ENCODE measurements around the gene KLF16.

The KLF16 gene

DNA sequence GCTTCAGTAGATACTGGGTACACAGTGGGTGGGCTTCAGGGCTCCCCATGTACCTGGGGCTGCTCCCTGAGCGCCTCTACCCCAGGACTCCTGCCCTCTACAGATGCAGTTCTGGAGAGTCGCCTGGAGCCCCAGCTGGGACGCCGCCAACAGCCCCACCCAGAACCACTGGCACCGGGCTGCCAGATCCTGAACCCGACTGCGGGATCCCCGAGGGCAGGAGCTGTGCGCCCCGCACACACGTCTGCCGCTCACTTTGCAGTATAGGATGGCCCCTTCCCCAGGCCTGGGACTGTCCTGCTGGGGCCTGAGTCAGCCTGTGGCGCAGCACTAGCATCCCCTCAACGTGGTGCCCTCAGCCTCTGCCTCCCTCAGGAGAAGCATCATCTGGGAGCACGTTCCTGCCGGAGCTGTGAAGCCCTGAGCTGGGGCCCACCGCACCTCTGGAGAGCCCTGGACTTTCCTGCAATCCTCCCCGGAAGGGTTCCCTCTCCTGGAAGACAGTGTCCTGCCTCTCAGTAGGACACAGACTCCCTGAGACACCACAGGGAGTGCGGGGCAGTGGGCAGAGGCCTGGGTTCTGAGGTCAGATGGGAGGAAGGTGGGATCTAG, 18.8 kb downstream of the KLF16 start:
- no peak overlapping the region for H3K4me3 ChIP-seq (ENCODE audit: low read depth, low read length)

DNA sequence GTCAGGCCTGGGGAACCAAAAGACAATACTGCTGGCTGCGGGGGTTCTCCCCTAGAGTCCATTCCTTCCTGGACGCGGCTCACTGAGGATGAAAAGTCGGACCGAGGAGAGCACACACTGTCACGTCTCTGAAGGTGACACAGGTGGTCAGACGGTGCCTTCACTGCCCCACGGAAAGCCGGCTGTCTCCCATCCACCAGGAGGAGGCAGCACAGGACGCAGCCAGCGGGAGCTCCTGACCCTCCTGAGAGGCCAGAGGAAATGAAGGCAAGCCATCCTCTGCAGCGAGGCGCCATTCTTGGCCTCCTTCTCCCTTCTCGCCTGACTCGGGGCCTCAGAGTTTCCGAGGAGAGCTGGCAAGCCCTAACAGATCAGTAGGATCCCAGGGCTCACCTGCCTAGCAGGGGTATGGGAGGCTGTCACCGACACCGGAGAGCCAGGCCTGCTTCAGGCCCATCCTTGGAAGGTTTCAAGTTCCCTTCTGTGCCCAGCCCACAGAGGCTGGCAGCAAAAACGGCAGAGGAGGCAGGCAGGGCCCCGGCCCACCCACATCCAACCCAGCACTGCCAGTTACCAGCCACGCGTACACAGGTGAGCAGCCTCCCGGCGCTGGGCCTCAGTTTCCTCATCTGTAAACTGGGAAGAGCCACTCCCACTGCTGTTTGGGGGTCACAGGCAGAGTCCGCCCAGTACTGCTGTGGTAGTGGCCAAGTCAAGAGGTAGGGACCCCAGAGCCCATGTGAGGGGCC, 19.6 kb downstream of the KLF16 start:
- no peak overlapping the region for H3K4me3 ChIP-seq (ENCODE audit: low read depth, low read length)

DNA sequence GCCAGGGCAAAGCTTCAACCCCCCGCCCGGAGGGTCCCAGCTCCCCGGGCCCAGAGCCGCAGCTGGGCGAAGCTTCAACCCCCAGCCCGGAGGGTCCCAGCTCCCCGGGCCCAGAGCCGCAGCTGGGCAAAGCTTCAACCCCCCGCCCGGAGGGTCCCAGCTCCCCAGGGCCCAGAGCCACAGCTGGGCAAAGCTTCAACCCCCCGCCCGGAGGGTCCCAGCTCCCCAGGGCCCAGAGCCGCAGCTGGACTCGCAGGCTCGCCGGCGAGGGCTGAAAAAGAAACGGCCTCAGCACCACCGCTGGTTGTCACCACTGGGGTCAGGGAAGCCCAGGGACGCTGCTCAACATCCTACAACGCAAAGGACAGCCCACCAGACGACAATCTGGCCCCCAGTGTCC, 20.3 kb downstream of the KLF16 start:
- H3K4me3 ChIP-seq (ENCODE audit: low read depth, low read length): no peak overlapping the region

DNA sequence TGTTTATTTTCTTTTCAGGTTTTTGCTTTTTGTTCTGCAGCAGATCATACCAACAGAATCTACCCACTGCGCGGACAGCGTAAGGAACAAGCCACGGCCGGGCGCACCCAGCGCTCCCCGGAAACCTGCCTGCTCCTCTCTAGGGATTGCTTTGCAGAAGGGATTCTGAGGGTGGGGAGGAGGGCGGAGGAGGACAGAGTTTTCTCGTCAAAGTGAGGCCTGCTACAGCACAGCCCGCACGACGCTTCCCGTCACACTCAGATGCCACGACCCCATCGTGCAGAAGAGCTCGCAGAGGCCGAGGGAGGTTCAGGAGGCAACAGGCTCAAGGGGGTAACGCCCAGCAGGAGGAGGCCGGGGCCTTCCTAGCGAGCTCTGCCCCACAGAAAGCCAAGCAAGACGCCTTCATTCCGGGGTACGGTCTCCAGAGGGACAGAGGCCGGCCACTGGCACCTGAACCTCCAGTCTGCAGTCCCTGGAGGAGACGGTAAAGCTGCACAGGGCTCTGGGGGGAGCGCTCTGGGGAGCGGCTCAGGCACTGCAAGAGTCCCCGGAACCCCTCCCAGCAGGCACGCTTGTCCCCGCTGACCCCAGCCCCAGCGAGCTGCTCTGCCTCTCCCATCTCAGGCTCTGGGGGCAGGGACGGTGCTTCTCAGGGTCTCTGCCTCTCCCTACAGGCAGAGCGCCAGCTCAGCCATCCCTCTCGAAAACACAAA, 22.0 kb downstream of the KLF16 start:
- H3K4me3 ChIP-seq (ENCODE audit: low read depth, low read length): no peak overlapping the region

DNA sequence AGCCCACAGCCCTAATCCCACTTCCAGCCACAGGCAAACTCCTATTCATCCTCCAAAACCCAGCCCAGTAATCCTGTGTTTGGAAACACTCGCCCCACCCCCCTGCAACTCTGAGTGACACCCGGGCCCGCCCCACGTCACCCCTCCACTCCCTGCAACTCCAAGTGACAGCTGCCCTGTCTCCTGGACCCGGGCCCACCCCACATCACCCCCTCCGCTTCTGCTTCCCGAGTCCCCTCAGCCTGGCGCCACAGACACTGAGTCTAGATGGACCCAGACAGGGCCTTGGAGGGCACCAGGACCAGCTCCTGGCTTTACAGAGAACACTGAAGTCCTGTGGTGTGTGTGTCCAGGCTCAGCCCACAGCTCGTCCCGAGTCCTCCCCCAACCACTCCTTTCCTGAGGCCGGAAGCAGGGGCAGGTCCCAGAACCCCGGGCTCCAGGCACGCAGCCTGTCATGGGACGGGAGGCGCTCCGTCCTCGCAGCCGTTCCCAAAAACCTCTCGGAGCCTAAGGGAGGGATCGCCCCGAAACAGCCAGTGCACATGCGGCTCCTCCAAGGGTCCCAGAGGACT, 22.8 kb downstream of the KLF16 start:
- H3K4me3 ChIP-seq (ENCODE audit: low read depth, low read length): no peak overlapping the region

DNA sequence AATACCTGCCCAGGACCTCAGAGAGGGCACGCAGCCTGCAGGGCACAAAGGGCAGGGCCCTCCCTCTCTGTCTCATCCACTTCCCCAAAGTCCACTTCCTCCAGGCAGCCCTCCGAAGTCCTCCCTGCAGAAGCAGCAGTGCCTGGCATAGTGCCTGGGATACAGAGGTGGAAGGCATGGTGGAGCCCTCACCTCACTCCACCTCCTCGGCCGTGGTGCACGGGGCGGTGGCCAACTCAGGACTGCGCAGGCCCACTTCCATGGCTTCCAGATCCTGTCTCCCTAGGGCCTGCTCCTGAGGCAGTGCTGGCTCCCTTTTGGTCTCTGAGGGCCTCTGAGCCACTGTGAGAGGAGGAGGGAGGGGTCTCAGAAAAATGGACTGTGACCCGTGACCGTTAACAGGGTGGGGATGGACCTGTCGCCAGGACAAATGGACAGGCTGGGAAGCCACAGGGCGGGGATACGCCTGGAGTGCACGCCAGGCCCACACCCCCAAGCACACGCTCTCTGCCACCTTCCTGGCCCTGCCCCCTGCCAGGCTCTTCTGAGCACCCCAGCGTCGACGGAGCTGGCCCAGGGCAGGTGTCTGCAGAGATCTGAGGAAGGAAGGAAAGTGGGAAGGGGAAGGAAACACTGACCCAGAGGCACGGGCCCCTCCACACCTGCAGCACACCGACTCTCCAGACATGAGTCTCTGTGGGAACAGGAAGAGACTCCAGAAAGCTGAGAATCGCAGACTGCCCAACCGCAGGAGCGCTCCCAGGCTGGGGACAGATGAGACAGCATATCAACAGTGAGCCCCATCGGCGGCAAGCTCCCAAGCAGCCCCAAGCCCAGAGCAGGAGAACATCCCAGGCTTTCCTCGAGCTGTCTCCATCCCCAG, 23.5 kb downstream of the KLF16 start:
- no peak overlapping the region for H3K4me3 ChIP-seq (ENCODE audit: low read depth, low read length)

DNA sequence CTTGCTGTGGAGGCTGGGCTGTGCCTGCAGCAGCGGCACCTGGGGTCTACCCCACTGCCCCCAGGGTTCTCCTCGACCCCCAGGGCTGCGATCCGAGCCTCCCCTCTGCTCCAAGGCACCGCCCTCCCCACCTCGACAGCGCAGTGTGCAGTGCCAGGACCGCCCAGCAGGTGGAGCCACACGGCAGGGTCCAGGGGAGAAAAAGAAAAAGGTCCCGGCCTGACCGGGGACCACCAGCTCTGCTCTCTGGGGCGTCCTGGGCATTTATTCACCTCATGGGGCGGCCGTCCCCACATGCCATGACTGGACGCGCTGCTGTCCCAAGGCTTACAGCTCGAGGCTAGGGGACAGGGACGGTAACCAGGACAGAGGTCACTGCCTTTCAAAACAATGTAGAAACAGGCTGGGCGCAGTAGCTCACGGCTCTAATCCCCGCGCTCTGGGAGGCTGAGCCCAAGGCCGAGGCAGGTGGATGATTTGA, 25.7 kb downstream of the KLF16 start:
- H3K4me3 ChIP-seq (ENCODE audit: low read depth, low read length): no peak overlapping the region

DNA sequence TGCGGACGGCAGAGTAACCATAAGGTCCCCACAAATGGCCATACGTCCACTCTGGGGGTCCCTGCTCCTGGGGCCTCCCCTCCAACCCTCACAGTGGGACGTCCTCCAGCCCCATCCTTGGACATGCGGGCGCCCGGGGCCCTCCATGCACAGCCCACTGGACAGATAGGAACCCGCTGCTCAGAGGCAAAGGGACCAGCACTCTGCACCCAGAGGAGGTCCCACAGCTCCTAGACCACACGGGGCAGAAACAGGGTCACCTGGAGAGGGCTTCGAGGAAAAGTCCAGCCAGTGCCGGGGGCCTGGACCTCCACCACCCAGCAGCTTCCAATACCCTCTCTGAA, 26.2 kb downstream of the KLF16 start:
- no peak overlapping the region for H3K4me3 ChIP-seq (ENCODE audit: low read depth, low read length)

DNA sequence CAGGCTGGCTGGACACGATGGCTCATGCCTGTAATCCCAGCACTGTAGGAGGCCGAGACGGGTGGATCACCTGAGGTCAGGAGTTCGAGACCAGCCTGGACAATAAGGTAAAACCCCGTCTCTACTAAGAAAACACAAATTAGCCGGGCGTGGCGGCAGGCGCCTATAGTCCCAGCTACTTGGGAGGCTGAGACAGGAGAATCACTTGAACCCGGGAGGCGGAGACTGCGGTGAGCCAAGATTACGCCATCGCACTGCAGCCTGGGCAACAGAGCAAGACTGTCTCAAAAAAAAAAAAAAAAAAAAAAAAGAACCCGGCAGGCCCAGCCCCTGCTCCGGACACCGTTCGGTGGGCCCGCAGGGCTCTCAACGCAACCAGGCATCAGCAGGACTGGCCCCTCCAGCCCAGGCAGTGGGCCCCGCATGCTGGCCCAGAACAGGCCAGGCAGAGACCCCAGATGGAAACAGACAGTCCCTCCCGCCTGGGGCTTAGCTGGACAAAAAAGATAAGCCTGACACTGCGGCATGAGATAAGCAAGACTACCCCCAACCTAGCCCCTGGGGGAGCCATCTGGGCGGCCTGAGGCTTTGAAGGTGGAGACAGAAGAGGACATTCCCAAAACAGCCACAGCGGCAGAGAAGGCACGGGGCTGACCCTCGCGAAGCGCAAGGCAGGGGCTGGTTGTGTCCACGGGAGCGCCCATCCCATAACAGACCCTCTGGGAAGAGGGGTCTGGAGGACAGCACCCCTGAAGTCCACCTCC, 26.7 kb downstream of the KLF16 start:
- no peak overlapping the region for H3K4me3 ChIP-seq (ENCODE audit: low read depth, low read length)

DNA sequence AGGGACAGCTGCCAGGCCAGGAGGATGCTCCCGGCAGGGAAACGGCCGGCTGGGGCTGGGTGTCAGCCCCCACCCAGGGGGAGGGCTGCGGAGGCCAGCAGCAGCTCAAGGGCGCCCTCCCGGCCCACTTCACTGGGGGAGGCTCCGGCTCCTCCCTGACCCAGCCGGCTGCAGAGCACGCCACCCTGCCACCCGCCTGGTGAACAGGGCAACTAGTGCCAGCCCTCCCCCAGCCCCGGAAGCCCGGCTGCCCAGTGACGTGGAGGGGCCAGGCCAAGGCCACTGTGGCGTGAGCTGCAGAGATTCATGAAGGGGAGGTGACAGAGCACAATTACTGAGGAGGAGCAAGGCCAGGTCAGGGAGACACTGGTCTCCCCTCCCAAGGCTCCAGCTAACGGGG, 29.8 kb downstream of the KLF16 start:
- no peak overlapping the region for H3K4me3 ChIP-seq (ENCODE audit: low read depth, low read length)

DNA sequence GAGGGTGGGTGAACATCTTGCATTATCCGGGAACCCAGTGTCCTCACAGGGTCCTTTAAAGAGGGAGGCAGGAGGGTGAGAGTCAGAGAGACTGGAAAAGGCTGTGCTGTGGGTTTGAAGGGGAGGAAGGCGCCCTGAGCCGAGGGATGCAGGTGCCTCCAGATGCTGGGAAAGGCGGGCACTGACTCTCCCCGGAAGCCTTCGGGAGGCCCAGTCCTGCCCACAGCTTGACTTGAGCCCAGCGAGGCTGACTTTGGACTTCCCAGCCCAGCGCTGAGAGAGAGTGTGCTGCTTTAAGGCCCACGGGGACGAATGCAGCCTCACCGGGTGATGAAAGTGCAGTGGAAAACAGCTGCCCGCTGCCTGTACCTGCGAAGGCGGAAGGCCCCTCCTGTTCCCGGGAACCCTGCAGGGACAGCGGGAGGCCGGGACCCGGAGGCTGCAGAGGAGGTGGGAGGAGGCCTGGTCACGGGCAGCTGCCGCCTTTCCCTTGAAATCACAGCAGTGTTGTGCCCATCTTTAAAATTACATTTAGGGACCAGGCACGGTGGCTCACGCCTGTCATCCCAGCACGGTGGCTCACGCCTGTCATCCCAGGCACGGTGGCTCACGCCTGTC, 31.2 kb downstream of the KLF16 start:
- no peak overlapping the region for H3K4me3 ChIP-seq (ENCODE audit: low read depth, low read length)

DNA sequence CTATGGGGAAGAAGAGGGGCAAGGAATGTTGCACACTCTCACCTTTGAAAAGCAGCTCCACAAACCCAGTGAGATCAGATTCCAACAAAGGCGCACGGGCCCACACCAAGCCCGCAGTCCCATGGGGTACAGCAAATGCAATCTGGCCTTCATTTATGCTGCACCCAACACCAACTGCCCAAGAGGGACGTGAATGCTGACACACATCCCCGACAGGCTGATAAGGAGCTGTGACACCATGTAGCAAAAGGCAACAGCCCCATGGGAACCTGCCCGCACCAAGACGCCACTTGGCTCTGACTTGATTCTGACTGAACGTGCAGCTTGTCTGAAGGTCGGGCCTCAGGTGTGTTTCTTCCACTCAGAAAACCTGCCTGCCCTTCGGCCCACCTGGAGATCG, 32.4 kb downstream of the KLF16 start:
- no peak overlapping the region for H3K4me3 ChIP-seq (ENCODE audit: low read depth, low read length)

DNA sequence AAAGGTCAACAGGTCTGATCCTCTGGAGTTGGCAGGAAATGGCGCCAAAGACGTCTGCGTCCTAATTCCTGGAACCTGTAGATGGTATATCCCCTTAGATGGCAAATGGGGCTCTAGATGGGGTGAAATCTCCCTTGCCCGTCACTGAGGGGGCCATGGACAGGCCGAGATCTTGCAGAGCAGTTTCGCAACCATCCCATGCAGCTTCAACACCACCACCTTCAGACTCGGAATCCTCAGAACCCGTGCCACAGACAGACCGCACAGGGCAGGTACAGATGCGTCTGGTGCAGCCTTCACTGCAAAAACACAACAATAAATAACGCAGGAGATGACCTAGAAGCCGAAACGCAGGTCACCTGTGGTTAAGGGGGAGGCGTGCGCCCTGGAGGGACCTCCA, 32.8 kb downstream of the KLF16 start:
- H3K4me3 ChIP-seq (ENCODE audit: low read depth, low read length): no peak overlapping the region

DNA sequence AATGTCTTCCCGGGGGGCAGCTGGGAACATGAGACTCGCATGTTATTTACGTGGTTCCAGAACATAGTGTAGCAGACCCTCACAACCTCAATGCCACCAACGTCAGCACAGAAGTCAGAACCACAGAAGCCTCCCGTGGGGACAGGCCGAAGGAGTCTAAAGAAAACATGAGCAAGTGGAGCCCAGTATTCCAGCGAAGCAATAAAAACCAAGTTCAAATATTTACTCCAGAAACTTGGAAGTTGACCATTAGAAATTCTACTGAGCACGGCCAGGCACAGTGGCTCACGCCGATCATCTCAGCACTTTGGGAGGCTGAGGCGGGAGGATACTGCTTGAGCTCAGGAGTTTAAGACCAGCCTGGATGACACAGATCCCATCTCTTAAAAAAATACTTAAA, 33.4 kb downstream of the KLF16 start:
- no peak overlapping the region for H3K4me3 ChIP-seq (ENCODE audit: low read depth, low read length)

DNA sequence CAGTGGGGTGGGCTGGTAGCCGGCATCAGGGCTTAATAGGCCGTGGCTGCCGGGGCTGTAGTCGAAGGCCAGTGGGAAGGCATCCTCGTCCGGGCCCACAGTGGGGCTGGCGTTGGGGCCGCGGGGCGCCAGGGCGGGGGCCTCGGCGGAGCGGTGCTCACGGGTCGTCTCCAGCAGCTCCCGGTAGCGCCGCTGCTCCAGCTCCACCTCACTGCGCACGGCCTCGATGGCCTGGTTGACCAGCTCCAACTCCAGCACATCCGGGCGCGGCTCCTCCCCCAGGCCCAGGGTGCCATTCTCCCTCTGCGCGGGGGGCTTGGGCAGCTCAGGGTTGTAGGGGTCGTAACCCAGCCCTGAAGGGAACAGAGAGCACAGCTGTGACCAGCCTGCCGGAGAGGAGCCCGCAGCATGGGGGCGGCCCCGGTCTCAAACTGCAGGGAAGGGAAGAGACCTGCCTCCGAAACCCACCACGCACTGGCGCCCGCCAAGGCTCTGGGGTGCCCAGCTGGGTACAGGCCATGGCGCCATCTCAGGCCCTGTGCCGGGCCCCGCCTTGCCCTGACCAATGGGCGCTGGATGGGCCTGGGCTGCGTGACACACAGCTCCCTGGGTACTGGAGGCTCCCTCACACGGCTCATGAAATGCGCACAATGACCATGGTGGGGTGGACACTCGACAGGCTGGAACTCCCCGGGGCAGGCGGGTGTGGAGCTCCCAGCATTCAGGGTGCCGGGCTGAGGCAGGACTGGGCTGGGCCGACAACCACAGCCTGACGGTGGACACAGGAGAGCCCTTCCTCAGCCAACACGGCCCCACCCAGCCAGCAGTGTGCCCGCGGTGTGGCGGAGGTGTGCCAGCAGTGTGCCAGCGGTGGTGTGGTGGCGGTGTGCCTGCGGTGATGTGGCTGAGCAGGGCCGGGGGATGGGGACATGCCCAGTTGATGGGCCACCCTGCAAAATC, 34.8 kb downstream of the KLF16 start:
- H3K4me3 ChIP-seq (ENCODE audit: low read depth, low read length): no peak overlapping the region

DNA sequence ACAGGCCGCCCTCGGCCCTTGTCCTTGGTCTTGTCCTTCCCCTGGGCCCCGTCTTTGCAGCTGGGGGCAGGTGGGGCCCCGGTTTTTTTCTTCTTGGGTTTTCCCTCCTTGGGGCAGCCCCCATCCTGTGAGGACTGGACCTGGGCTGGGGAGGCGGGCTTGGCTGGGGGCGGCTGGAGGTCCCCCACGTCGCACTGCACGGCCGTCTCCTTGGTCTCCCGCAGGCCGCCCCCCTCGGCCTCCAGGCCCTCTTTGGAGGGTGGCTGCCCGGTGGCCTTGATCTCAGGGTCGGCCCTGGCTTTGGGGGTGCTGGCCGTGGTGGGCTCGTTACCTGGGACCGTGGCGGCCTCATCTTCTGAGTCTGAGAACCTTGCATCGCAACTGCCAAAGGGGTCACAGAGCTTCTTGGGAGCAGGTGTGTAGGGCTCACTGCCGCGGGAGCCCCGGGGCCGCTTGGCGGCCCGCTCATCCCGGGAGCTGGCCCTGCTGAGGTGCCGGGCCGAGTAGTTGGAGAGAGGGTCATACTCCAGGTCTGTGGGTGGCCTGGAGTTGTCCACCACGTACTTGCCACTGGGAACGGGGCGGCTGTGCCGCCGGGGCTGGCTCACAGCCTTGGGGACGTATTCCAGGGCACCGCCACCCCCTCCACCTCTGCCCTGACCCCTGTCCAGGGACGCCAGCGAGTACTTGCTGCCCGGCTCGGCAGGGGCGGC, 35.7 kb downstream of the KLF16 start:
- H3K4me3 ChIP-seq (ENCODE audit: low read depth, low read length): no peak overlapping the region

DNA sequence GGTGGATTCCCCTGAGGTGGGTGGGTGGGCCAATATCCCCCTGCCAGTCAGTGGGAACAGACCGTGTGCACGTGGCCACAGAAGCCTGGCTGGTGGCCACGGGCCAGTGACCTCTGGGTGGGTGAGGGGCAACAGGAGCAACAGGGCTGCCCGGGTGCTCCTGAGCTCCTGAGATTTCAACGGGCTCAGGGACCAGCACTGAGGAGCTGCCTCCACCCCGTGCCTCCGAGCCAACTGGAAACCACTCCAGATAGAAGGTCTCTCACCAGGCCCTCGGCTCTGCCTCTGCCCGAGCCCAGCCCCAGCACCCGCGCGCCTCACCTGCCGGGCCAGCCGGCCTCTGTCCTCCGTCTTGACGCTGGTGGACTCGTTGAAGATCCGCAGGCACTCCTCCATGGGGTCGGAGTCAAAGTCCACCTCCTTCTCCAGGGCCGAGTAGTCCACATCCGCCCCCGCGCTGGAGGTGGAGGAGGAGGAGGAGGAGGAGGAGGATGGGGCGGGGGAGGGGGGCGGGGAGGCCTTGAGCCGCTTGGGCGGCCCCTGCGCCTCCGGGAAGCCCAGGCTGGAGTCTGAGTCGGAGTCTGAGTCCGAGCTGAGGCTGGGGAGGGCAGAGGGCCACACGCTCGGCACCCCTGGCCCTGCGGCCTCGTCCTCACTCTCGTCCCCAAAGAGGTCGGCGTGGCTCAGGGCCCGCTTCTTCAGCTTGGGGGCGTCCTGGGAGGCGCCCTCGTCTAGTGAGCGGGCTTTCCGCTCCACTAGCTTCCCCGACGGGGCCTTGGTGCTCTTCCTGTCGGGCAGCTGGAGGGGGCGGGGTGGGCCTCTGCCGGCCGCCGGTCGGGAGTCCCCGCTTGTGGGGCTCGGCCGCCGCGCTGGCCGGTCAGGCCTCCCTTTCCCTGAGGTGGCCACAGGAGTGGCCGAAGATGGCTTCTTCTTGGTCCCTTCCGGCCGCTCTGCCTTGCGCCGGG, 36.5 kb downstream of the KLF16 start:
- no peak overlapping the region for H3K4me3 ChIP-seq (ENCODE audit: low read depth, low read length)
